ENCODE results near the gene DIDO1. TPM values are rescaled to one million over a fixed set of nuclear protein-coding genes. Genes with fewer than 3 reads are reported as not detected.

The DIDO1 gene
- total RNA-seq, 2 donors from 2014 or later = 34.7 to 37.5 TPM

DNA sequence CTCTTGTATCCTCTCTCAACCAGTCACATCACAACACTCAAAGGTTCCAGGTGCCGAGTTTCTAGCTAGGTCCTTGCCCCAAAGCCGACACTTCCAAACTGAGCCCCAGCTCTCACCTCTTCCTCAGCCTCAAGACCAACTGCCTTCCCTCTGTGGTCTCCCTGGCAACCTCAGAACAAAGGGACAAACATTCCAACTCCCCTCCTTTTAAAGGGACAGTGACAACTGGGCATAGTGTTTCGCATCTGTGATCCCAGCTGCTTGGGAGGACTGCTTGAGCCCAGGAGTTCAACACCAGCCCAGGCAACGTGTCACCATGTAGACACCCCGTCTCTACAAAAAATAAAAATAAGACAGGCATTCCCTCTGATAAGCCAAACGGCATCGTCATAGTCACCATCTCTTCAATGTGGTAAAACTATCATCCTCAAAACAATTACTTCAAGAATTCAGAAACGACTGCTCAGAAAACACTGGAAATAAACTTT, 11.3 kb downstream of the DIDO1 start:
- no peak for DNase-seq (ENCODE audit: low spot score)
- Histone ChIP-seq H3K27me3 (no peaks in the 10 kb centered on the region), H3K9me3 (no peaks in the 10 kb centered on the region), H3K4me3 (peak overlapping the region in 1 of 2 donors; percentile 7), H3K4me1 (peaks cover 0 to 70% of the 10 kb centered on the region in 2 donors), H3K36me3 (peaks cover 36% of the 10 kb centered on the region), H3K27ac (no peak overlapping the region)
- TF ChIP-seq CTCF (IDR thresholded peaks at IDR 0.05) = no peak

DNA sequence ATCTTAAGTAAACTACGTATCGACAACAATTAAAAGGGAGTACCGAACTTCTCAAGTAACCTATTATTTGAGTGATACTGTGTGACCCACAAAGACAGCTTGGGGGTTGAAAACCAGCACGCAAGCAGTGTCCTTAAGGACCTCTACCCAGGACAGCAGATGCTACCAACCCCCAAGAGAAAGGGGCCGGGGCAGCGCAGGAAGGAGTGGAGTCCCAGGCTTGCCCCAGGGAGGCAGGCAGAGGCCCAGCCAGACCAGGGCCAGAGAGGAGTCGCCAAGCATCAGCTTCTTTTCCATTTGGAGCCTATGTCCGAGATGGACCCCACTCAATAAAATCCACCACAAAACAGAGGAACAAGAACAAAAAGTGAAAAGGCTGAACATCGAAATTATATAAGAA, 11.9 kb downstream of the DIDO1 start:
- peaks cover 42% of the 10 kb centered on the region for H3K36me3 ChIP-seq
- H3K9me3 ChIP-seq = no peaks in the 10 kb centered on the region
- TF ChIP-seq CTCF (IDR thresholded peaks at IDR 0.05) = no peak
- DNase-seq (ENCODE audit: low spot score) = no peak
- no peak overlapping the region for H3K4me3 ChIP-seq
- no peaks in the 10 kb centered on the region for H3K27me3 ChIP-seq
- peaks cover 0 to 64% of the 10 kb centered on the region in 2 donors for H3K4me1 ChIP-seq
- H3K27ac ChIP-seq = no peak overlapping the region

DNA sequence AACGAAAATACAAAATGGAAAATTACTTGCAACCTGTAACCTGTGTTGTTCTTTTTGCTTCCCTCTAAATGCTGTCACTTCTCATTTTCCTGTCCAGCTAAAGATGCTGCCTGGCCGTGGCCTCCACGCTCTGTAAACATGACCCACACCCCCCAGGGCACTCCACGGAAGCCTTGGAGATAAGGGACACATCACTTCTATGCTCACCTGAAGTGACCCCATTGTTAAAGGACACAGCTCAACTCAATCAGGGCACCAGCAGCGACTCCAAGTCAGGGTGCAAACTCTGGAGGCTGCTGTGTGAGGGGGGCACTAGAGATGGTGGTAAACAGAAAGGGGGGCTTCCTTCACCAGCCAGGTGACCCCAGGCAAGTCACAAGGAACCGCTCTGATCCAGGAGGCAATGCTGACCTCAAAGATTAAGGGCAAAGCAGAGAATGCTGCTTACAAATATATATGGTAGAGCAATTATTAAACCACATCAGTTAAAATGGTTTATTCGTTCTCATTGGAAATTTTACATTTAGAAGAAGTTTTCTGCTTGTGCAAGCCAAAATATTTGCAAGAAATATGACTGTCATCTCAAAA, 13.2 kb downstream of the DIDO1 start:
- DNase-seq (ENCODE audit: low spot score) = no peak
- Histone ChIP-seq H3K9me3 (no peaks in the 10 kb centered on the region), H3K27ac (no peak overlapping the region), H3K27me3 (no peaks in the 10 kb centered on the region), H3K4me1 (peaks cover 0 to 51% of the 10 kb centered on the region in 2 donors), H3K36me3 (peaks cover 55% of the 10 kb centered on the region), H3K4me3 (no peak overlapping the region)
- TF ChIP-seq CTCF (IDR thresholded peaks at IDR 0.05) = no peak

DNA sequence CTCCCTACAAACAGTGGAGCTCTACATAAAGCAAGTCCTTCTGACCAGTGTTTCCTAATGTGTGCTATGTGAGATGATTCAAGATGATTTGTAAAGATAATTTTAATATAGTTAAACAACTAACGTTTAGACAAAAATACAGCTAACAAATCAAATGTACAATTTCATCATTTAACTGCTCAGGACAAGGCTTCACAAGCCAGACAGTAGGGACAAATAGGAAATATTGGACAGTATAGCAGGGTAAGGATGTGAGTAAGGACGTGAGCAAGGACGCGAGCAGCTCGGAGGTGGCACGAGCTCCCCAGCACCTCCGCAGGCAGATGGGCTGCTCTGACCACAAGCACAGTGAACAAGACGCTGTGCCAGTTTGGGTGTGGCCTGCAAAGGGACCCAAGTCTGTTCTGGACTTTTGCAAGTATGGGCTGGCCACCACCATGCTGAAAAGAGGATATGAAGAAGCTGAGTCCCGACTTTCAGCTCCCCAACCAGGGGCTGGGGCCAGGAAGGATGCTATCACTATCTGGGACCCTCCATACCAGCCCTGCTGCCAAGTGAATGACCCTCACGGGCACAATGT, 14.5 kb downstream of the DIDO1 start:
- Histone ChIP-seq H3K27me3 (no peaks in the 10 kb centered on the region), H3K27ac (no peak overlapping the region), H3K9me3 (no peaks in the 10 kb centered on the region), H3K4me1 (peaks cover 0 to 38% of the 10 kb centered on the region in 2 donors), H3K36me3 (peaks cover 68% of the 10 kb centered on the region), H3K4me3 (no peak overlapping the region)
- no peak for TF ChIP-seq CTCF (IDR thresholded peaks at IDR 0.05)
- no peak for DNase-seq (ENCODE audit: low spot score)

- H3K27ac ChIP-seq = no peak overlapping the region
- no peaks in the 10 kb centered on the region for H3K9me3 ChIP-seq
- TF ChIP-seq CTCF (IDR thresholded peaks at IDR 0.05) = no peak
- H3K4me1 ChIP-seq = peaks cover 0 to 39% of the 10 kb centered on the region in 2 donors
- H3K36me3 ChIP-seq = peaks cover 77% of the 10 kb centered on the region
- no peak for DNase-seq (ENCODE audit: low spot score)
- H3K4me3 ChIP-seq = no peak overlapping the region
- H3K27me3 ChIP-seq = no peaks in the 10 kb centered on the region
Measured at GRCh38 chr20:62910777-62911497, 15.4 kb downstream of the DIDO1 start.
